ENCODE measurements around the gene SLC28A1.

Gene SLC28A1

GRCh38 chr15:84940399-84940798, 55.9 kb downstream of the SLC28A1 start:
- DNase-seq (ENCODE audit: low read depth) = no peak

- no peak for DNase-seq (ENCODE audit: low read depth)
Observed at GRCh38 chr15:84942456-84942855, 58.0 kb downstream of the SLC28A1 start.

- no peak for DNase-seq (ENCODE audit: low read depth)
Observed at GRCh38 chr15:84944311-84944710, 59.8 kb downstream of the SLC28A1 start.

DNA sequence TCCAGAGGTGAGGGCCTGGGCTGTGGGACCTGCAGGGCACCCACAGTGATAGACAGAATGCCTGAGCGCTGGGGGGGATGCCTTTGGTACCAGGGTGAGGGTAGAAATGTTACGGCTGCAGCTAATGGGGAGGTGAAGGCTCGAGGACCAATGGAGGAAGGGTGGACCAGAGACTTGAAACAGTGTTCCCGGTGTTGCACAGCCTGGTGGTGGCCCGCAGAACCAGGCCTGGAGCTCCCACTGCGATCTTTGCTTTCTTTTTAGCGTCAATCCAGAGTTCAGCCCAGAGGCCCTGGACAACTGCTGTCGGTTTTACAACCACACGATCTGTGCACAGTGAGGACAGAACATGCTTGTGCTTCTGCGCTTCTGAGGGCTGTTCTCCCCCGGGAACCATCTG, 60.4 kb downstream of the SLC28A1 start:
- no peak for DNase-seq (ENCODE audit: low read depth)

DNA sequence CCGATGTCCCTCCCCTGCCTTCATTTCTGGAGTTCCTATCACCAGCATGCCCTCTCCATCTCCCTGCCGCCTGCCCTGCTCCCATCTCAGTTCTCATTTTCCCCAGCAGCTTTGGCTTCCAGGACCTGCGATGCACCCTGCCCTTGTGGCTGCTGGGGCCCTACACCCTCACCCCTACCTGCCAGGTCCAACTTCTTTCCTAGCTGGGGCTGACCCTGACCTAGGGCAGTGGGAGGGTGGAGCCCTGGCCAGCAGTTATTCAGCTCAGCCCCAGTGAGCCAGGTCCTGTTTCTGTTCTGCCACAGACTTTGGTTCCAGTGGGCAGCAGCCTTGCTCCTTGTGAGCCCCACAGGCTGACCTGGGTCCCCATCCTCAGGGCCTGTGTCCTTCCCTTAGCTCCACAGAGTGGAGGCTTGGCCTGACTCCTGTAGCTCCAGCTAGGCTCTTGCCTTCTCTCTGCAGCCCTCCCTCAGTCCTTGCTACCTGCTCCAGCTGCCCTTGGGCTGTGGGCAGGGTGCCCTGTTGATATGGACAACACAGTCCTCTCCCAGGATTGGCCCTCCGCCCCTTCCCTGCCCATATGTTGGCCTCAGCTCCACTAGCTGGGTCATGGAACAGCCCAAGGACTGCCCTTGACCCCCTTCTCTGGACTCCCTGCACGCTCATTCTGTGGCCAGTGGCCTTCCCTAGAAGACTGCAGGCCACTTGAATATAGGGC, 62.5 kb downstream of the SLC28A1 start:
- DNase-seq (ENCODE audit: low read depth) = no peak

GRCh38 chr15:84947947-84948830, 63.7 kb downstream of the SLC28A1 start:
- DNase-seq (ENCODE audit: low read depth) = peak; percentile 76

DNA sequence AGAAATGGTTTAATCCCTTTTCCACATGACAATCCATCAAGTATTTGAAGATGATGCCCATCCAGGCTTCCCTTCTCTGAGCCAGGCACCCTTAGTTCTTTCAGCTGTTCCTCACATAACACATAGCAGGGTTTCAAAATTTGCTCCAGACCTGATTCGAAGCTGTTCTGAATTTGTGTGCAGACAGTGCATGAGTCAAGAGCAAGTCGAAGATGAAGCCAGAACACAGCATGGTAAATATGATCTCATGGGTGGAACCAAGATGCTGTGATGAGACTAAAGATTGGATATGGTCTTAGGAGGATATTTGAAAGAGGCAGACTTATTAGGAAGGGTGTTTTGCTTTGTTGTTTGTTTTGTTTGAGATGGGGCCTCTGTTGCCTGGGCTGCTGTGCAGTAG, 64.6 kb downstream of the SLC28A1 start:
- no peak for DNase-seq (ENCODE audit: low read depth)

DNA sequence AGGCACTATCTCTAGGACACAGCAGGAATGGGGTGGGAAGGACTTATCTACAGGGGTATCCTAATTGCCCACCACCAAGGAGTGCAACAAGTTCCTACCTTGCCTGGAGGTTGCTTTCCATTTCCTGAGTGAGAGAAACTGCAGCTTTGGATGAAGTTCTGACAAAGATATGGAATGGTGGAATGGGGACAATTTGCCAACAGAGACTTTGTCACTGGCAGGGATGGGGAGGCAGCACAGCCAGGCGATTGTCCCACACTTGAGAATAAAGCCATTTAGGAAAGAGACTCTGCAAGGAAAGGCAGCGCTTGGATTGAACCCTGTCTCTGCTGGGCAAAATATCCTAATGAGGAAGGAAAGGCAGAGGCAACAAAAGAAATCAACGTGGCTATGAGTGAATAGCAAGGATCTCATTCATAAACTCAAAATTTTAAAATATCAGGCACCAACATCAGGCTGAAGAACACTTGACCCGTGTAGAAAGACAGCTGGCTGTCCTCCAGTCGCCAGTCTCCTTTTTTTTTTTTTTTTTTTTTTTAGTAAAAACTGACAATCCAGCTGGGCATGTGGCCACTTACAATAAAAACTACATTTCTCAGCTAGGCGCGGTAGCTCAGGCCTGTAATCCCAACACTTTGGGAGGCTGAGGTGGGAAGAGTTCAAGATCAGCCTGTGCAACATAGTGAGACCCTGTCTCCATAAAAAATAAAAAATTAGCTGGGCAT, 65.5 kb downstream of the SLC28A1 start:
- DNase-seq (ENCODE audit: low read depth) = no peak

DNA sequence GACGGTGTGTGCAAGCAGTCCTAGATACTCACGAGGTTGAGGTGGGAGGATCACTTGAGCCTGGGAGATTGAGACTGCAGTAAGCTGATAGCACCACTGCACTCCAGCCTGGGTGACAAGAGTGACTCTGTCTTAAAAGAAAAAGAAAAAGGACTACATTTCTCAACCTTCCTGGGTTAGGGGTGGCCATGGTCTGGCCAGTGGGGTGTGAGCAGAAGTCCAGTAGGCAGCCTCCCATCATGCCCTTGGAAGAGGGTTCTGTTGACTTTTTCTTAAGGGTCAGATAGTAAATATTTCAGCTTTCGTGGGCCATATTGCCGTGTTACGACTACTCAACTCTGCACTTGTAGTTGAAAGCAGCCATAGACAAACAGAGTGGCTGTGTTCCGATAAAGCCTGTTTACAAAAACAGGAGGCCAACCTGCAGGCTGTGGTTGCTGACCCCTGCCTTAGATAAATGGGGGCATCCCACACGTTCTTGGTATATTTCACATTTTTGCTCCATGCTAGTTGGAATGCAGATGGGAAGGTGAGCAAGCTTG, 66.2 kb downstream of the SLC28A1 start:
- no peak for DNase-seq (ENCODE audit: low read depth)

- DNase-seq (ENCODE audit: low read depth) = no peak
Observed at GRCh38 chr15:84951736-84952135, 67.3 kb downstream of the SLC28A1 start.

- DNase-seq (ENCODE audit: low read depth) = no peak
Observed at GRCh38 chr15:84953136-84953535, 68.7 kb downstream of the SLC28A1 start.

GRCh38 chr15:84953726-84954125, 69.3 kb downstream of the SLC28A1 start:
- DNase-seq (ENCODE audit: low read depth) = no peak

DNA sequence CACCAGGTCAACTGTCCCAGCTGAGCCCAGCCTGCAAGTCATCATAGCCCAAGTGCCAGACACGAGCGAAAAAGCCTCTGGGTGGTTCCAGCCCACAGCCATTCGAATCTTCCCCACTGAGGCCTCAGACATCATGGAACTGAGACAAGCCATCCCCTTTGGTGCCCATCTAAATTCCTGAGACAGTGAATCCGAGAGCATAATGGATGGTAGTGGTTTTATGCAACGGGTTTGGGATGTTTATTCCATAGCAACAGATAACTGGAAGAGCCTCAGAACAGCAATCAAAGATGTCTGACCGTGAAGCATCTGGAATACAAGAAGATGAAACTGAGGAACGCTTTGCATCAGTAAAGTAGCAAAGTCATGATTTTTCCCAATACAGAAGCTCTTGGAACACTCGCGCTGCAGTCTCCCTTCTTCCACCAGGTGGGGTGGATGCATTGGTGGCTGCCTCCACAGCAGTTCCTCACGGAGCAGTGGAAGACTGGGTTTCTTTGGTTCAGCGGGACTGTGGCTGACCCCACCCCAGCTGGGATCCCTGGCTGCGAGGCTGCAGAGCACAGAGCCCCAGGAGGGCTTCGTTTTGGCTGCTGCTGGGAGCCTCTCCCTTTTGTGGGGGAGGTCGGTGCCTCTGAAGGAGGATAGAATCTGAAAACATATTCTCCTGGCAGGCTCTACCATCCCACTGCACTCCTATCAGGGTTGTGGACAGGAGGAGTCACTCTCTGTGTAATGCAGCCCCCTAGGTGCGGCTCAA, 70.8 kb downstream of the SLC28A1 start:
- DNase-seq (ENCODE audit: low read depth) = no peak

- no peak for DNase-seq (ENCODE audit: low read depth)
Observed at GRCh38 chr15:84956199-84956598, 71.7 kb downstream of the SLC28A1 start.

- DNase-seq (ENCODE audit: low read depth) = no peak
Observed at GRCh38 chr15:84960391-84961113, 76.1 kb downstream of the SLC28A1 start.

GRCh38 chr15:84961114-84961452, 76.6 kb downstream of the SLC28A1 start:
- DNase-seq (ENCODE audit: low read depth) = no peak

GRCh38 chr15:84961707-84962106, 77.2 kb downstream of the SLC28A1 start:
- DNase-seq (ENCODE audit: low read depth) = no peak

- DNase-seq (ENCODE audit: low read depth) = no peak
Observed at GRCh38 chr15:84962955-84963354, 78.5 kb downstream of the SLC28A1 start.

DNA sequence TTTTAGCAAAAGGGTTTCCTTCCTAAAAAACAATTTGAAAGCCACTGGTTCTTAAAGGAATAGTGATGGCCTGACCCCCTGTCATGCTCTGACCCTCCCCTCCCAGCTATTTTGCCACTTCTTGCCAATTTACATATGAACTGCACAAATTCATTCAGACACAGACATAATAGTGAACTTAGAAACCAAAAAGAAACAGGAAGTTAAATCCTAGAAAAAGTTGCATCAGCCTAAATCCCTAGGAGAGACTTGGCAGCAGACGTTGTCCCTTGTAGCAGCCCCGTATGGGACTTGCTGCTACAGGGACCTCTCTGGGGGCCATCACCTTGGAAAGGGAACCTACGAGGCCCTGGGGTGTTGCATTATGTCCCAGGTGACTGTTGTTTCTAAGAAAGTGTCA, 82.9 kb downstream of the SLC28A1 start:
- no peak for DNase-seq (ENCODE audit: low read depth)

DNA sequence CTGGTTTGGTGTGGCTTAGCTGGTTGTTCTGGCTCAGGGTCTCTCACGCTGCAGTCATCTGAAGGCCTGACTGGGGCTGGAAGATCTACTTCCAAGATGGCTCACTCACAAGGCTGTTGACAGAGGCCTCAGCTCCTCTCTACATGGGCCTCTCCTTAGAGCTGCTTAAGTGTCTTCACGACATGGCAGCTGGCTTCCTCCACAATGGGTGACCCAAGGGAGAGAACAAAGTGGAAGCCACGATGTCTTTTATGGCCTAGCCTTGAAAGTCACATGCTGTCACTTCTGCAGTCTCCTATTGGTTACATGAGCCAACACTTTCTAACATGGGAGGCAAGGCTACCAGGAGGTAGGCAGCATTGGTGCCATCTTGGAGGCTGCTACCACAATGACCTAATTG, 83.8 kb downstream of the SLC28A1 start:
- no peak for DNase-seq (ENCODE audit: low read depth)

GRCh38 chr15:84969257-84969656, 84.8 kb downstream of the SLC28A1 start:
- DNase-seq (ENCODE audit: low read depth) = no peak

Data from HS-5 (cell line).